GM12878 (cell line): ENCODE data around the gene PRKCE. TPM values are rescaled to one million over a fixed set of nuclear protein-coding genes. Genes with fewer than 3 reads are reported as not detected.
A peak's percentile ranks its signal among the peaks of the same experiment; 100 is the strongest.

Source experiments
- ATAC-seq: fragments of 200-7000 bp; cut with Tn5 transposase; 3 replicates; pipeline ENCODE4 v1.9.1; 2020; ENCODE audit warnings: mild to moderate bottlenecking, moderate library complexity
- BruUV-seq: library from RNA; stranded (reverse); fragments of 400-500 nt; replicated peaks from 2 replicates; lab custom pipeline; 2021; lab: Mats Ljungman, UMichigan
- CTCF ChIA-PET: fragments of 300-600 bp; sonication (Branson Sonifier 250); formaldehyde crosslinking; extraction: SDS; loops from one replicate; lab custom pipeline; 2021; ENCODE audit warnings: inconsistent platforms; lab: Yijun Ruan, JAX
- POLR2A ChIA-PET: fragments of 350-600 bp; formaldehyde crosslinking; extraction: SDS; loops from one replicate; lab custom pipeline; 2021; ENCODE audit warnings: inconsistent platforms; lab: Charles Lee
- RAD21 ChIA-PET: fragments of 300-600 bp; sonication (Branson Sonifier 250); formaldehyde crosslinking; loops from one replicate; lab custom pipeline; 2023; ENCODE audit warnings: antibody characterized with exemption; ENCODE audit not compliant: unreplicated experiment; lab: Charles Lee
- SMC1A ChIA-PET: fragments of 300-600 bp; sonication (Branson Sonifier 250); formaldehyde crosslinking; loops from one replicate; lab custom pipeline; 2023; ENCODE audit not compliant: unreplicated experiment, uncharacterized antibody; lab: Charles Lee
- DNase-seq: peaks from one replicate; pipeline ENCODE4 v3.0.0-alpha.2; 2011; ENCODE audit warnings: low read depth, low spot score
- FAIRE-seq: peaks from 3 replicates; lab custom pipeline; 2011; peaks lifted over from hg19 to GRCh38; lab: Jason Lieb, UNC
- H2AFZ ChIP-seq: 2 replicates; pipeline ENCODE4 v1.6.0; 2011; ENCODE audit warnings: low read depth, low read length, control low read depth; ENCODE audit not compliant: control insufficient read depth
- H3K27ac ChIP-seq: 2 replicates; pipeline ENCODE4 v1.5.1; 2011; ENCODE audit warnings: control low read depth; ENCODE audit not compliant: control insufficient read depth, insufficient read depth
- H3K27me3 ChIP-seq, 2 experiments: replicated peaks in 1 of 2; 2 replicates each; pipeline versions ENCODE4 v1.6.0 to v1.6.1; 2011; ENCODE audit warnings: low read length in 1 of 2; ENCODE audit not compliant: control insufficient read depth in 2 of 2, insufficient read depth in 2 of 2
- H3K36me3 ChIP-seq, 2 experiments: 2 replicates each; pipeline ENCODE4 v1.5.1; 2011; ENCODE audit warnings: low read length in 1 of 2; ENCODE audit not compliant: control insufficient read depth in 2 of 2, insufficient read depth in 2 of 2
- H3K4me1 ChIP-seq: 2 replicates; pipeline ENCODE4 v1.6.1; 2011; ENCODE audit warnings: mild to moderate bottlenecking, low read length, moderate library complexity, mixed read lengths; ENCODE audit not compliant: control insufficient read depth, insufficient read depth
- H3K4me2 ChIP-seq: 2 replicates; pipeline ENCODE4 v1.6.0; 2011; ENCODE audit warnings: control low read depth; ENCODE audit not compliant: control insufficient read depth, insufficient read depth
- H3K4me3 ChIP-seq: fragments of 200-600 bp; sonication (generic); 2 replicates; pipeline ENCODE4 v1.5.1; 2016
- H3K79me2 ChIP-seq: 2 replicates; pipeline ENCODE4 v1.6.0; 2011; ENCODE audit warnings: low read length; ENCODE audit not compliant: control insufficient read depth, insufficient read depth
- H3K9ac ChIP-seq: 2 replicates; pipeline ENCODE4 v1.8.0; 2011; ENCODE audit warnings: low read length, control low read depth, mixed read lengths; ENCODE audit not compliant: control insufficient read depth, insufficient read depth
- H3K9me3 ChIP-seq: replicated peaks from 3 replicates; pipeline ENCODE4 v1.5.1; 2011; ENCODE audit warnings: mild to moderate bottlenecking, low read length; ENCODE audit not compliant: control insufficient read depth, insufficient read depth
- H4K20me1 ChIP-seq: 2 replicates; pipeline ENCODE4 v1.6.0; 2011; ENCODE audit not compliant: control insufficient read depth, insufficient read depth
- BCL11A ChIP-seq: IDR thresholded peaks from 2 replicates; pipeline ENCODE4 v1.6.1; 2011; ENCODE audit warnings: low read depth, low read length
- EED ChIP-seq: sonication (generic); IDR thresholded peaks from 2 replicates; pipeline ENCODE4 v1.6.1; 2016; ENCODE audit warnings: antibody characterized with exemption, low read depth
- ETV6 ChIP-seq, 2 experiments: fragments of 450-650 bp in 1 of 2; IDR thresholded peaks in 1 of 2; conservative IDR thresholded peaks in 1 of 2; 2 replicates each; pipeline ENCODE4 v1.6.1; 2014; ENCODE audit warnings: antibody characterized with exemption in 1 of 2, borderline replicate concordance in 1 of 2, low read depth in 1 of 2, mild to moderate bottlenecking in 1 of 2, moderate library complexity in 1 of 2
- FOS ChIP-seq: IDR thresholded peaks from 3 replicates; pipeline ENCODE4 v1.6.1; 2011; ENCODE audit warnings: borderline replicate concordance; ENCODE audit not compliant: insufficient read length; ENCODE audit errors: extremely low read depth
- IKZF2 ChIP-seq, 2 experiments: fragments of 450-650 bp; IDR thresholded peaks; 2 replicates each; pipeline ENCODE4 v1.6.1; 2017; ENCODE audit warnings: mild to moderate bottlenecking in 2 of 2, moderate library complexity in 2 of 2
- KLF5 ChIP-seq: fragments of 450-650 bp; IDR thresholded peaks from 2 replicates; pipeline ENCODE4 v1.6.1; 2014; ENCODE audit warnings: mild to moderate bottlenecking; ENCODE audit not compliant: partially characterized antibody
- LARP7 ChIP-seq: fragments of 450-650 bp; IDR thresholded peaks from 2 replicates; pipeline ENCODE4 v1.6.1; 2017; ENCODE audit warnings: mild to moderate bottlenecking
- MYB ChIP-seq: fragments of 150-350 bp; IDR thresholded peaks from 2 replicates; pipeline ENCODE4 v1.6.1; 2014; ENCODE audit warnings: mild to moderate bottlenecking, low read depth, low read length, borderline replicate concordance
- NBN ChIP-seq: fragments of 450-650 bp; IDR thresholded peaks from 2 replicates; pipeline ENCODE4 v1.6.1; 2016
- RUNX3 ChIP-seq: IDR thresholded peaks from 2 replicates; pipeline ENCODE4 v1.6.1; 2012; ENCODE audit warnings: low read length, inconsistent platforms
- SPI1 ChIP-seq: IDR thresholded peaks from 2 replicates; pipeline ENCODE4 v1.6.1; 2011; ENCODE audit warnings: low read depth, mild to moderate bottlenecking, low read length, moderate library complexity, borderline replicate concordance; ENCODE audit not compliant: insufficient read depth
- SUPT20H ChIP-seq: IDR thresholded peaks from 2 replicates; pipeline ENCODE4 v1.6.1; 2011; ENCODE audit warnings: low read depth, mild to moderate bottlenecking, low read length, moderate library complexity, borderline replicate concordance; ENCODE audit not compliant: control insufficient read depth
- TAF1 ChIP-seq: IDR thresholded peaks from 2 replicates; pipeline ENCODE4 v1.6.1; 2011; ENCODE audit warnings: mild to moderate bottlenecking, low read depth, low read length, borderline replicate concordance
- TCF3 ChIP-seq: IDR thresholded peaks from 2 replicates; pipeline ENCODE4 v1.6.1; 2012; ENCODE audit warnings: low read depth, mild to moderate bottlenecking, low read length, borderline replicate concordance; ENCODE audit not compliant: insufficient read depth
- WRNIP1 ChIP-seq: IDR thresholded peaks from 2 replicates; pipeline ENCODE4 v1.6.1; 2011; ENCODE audit warnings: low read depth, low read length, improper control_type of control experiment, borderline replicate concordance
- ZNF384 ChIP-seq: IDR thresholded peaks from 2 replicates; pipeline ENCODE4 v1.6.1; 2012; ENCODE audit warnings: low read depth, mild to moderate bottlenecking, low read length, improper control_type of control experiment, borderline replicate concordance
- ZNF687 ChIP-seq: fragments of 450-650 bp; IDR thresholded peaks from 2 replicates; pipeline ENCODE4 v1.6.1; 2017; ENCODE audit warnings: mild to moderate bottlenecking, moderate library complexity
- ZZZ3 ChIP-seq: IDR thresholded peaks from 2 replicates; pipeline ENCODE4 v1.6.1; 2011; ENCODE audit warnings: low read depth; ENCODE audit not compliant: control insufficient read depth, insufficient read length
- WGBS: methylation state at CpG from one replicate; pipeline ENCODE4 v1.1.6; 2016; ENCODE audit warnings: low lambda C conversion rate; ENCODE audit not compliant: insufficient replicate concordance, insufficient coverage; ENCODE audit errors: missing lambda C conversion rate; 5-methylcytosine and 5-hydroxymethylcytosine counted together
- in situ Hi-C: fragments of 300-500 bp; cut with MboI; formaldehyde crosslinking; loops from 9 replicates; pipeline ENCODE4 v1.14.3; 2018; ENCODE audit warnings: mixed read lengths
- intact Hi-C: fragments of 100-400 bp; cut with micrococcal nuclease; formaldehyde crosslinking; loops from one replicate; pipeline ENCODE4 v1.14.2; 2022; ENCODE audit not compliant: unreplicated experiment
- polyA plus RNA-seq, 11 experiments: library from polyadenylated mRNA; depleted of rRNA in 4 of 11; unstranded in 6 of 11; stranded (reverse) in 5 of 11; fragments of >200 nt; fragmentation: Nextera tagmentation in 4 of 11; fragmentation: Illumina TruSeq in 1 of 11; extraction: Ambion mirVana in 4 of 11; extraction: Trizol in 1 of 11; gene quantifications; 1 replicate in 1 of 11; 2 replicates in 10 of 11; pipeline versions ENCODE4 v1.2.1 to v1.2.3, GENCODE V29; 2011 to 2016; ENCODE audit warnings: inconsistent platforms in 2 of 11, missing spikeins in 2 of 11, low read depth in 1 of 11
- total RNA-seq, 4 experiments: library from RNA; depleted of rRNA in 3 of 4; stranded (reverse); fragments of >200 nt in 3 of 4; fragmentation: Illumina TruSeq in 1 of 4; extraction: Trizol in 1 of 4; gene quantifications; 2 replicates each; pipeline versions ENCODE4 v1.2.1 to v1.2.3, GENCODE V29; 2013 to 2021
- TF ChIP-seq, protein P1 (sequence below): fragments of 450-650 bp; IDR thresholded peaks from 2 replicates; pipeline ENCODE4 v1.6.1; 2014; ENCODE audit warnings: mild to moderate bottlenecking

Gene PRKCE
- total and polyA plus RNA-seq, 10 of the 15 experiments (the other 5 are each of a cell fraction or from before 2014, with no cell fraction given) = 2.6 to 28.2 (median 11.3) TPM

GRCh38 chr2:45843136-45843535, 191.7 kb downstream of the PRKCE start:
- Histone ChIP-seq H3K79me2 (peaks cover 6% of the 10 kb centered on the region), H3K4me3 (peak overlapping the region; percentile 35; the same call in 1 of the 2 replicates), H3K27ac (peak overlapping the region; percentile 94), H3K9ac (peak overlapping the region; percentile 62), H3K9me3 (no peaks in the 10 kb centered on the region), H2AFZ (peak overlapping the region; percentile 30), H3K4me2 (peak overlapping the region; percentile 82), H3K36me3 (peaks cover 0 to 5% of the 10 kb centered on the region in 2 experiments; a peak in 3 of 4 replicates), H3K4me1 (peaks cover 70% of the 10 kb centered on the region), H3K27me3 (no peaks in the 10 kb centered on the region), H4K20me1 (no peaks in the 10 kb centered on the region)
- DNase-seq (no peak), ATAC-seq (peak; percentile 76), FAIRE-seq (no peak)
- WGBS = 12% methylated on average over 8 of the region's 8 CpGs
- in situ Hi-C loops (no loop called here), intact Hi-C loops (loop anchor here (2.0 kb wide), 2 partner anchors 18 to 46 kb away; no protein-coding TSS in a partner anchor)
- ChIA-PET CTCF (interaction anchor here (0.7 to 5.9 kb wide), 17 partner anchors 8 to 258 kb away, joined by 3 to 48 read pairs (median 6); no protein-coding TSS in a partner anchor), RAD21 (interaction anchor here (0.8 to 11.2 kb wide), 20 partner anchors 9 to 193 kb away, joined by 3 to 111 read pairs (median 6); no protein-coding TSS in a partner anchor), SMC1A (interaction anchor here (0.9 to 15.3 kb wide), 22 partner anchors 8 to 201 kb away, joined by 3 to 246 read pairs (median 7); partner anchors contain the start of gene PRKCE), POLR2A (interaction anchor here (1.1 to 5.5 kb wide), 14 partner anchors 9 to 193 kb away, joined by 3 to 52 read pairs (median 6); no protein-coding TSS in a partner anchor)
- BruUV-seq = no TSS peak
- TF ChIP-seq LARP7 (no peak), KLF5 (no peak), ZNF687 (peak; percentile 71), TCF3 (no peak), SPI1 (peak; percentile 54; the same call in 1 of the 2 replicates), TAF1 (0 out of 2 replicates have a peak, but pooled peaks have one; percentile 46), BCL11A (peak; percentile 75), MYB (peak; percentile 95), ZNF384 (peak; percentile 31; the same call in 1 of the 2 replicates), IKZF2 (IDR thresholded peaks at IDR 0.05) (peak; percentile 87 to 93; a peak in 3 of 4 replicates), SUPT20H (no peak), NBN (0 out of 2 replicates have a peak, but pooled peaks have one; percentile 53), ZZZ3 (no peak), WRNIP1 (no peak), ETV6 (conservative IDR thresholded peaks at IDR 0.05 in 1 of 2, IDR thresholded peaks at IDR 0.05 in 1 of 2; ENCODE audit: borderline replicate concordance in 1 of 2, low read depth in 1 of 2) (peak in 1 of 2 experiments; percentile 81; a peak in 2 of 4 replicates), RUNX3 (peak; percentile 82), EED (peak; percentile 74), FOS (no peak)
- TF ChIP-seq, protein P1, sequence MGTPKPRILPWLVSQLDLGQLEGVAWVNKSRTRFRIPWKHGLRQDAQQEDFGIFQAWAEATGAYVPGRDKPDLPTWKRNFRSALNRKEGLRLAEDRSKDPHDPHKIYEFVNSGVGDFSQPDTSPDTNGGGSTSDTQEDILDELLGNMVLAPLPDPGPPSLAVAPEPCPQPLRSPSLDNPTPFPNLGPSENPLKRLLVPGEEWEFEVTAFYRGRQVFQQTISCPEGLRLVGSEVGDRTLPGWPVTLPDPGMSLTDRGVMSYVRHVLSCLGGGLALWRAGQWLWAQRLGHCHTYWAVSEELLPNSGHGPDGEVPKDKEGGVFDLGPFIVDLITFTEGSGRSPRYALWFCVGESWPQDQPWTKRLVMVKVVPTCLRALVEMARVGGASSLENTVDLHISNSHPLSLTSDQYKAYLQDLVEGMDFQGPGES = no peak
